Panc1 (cell line): Measurements from ENCODE around the gene CCNL2.

Experiments
- TF ChIP-seq, protein P1 (sequence below), 2 experiments: IDR thresholded peaks; 2 replicates each; pipeline ENCODE4 v1.6.1; 2011 to 2012; ENCODE audit warnings: low read depth in 2 of 2, control low read depth in 1 of 2, low read length in 1 of 2, mild to moderate bottlenecking in 1 of 2, moderate library complexity in 1 of 2; ENCODE audit not compliant: insufficient read depth in 1 of 2
- TF ChIP-seq, protein P2 (sequence below): fragments of 450-650 bp; IDR thresholded peaks from 2 replicates; pipeline ENCODE4 v1.5.1; 2017; ENCODE audit warnings: mild to moderate bottlenecking

DNA sequence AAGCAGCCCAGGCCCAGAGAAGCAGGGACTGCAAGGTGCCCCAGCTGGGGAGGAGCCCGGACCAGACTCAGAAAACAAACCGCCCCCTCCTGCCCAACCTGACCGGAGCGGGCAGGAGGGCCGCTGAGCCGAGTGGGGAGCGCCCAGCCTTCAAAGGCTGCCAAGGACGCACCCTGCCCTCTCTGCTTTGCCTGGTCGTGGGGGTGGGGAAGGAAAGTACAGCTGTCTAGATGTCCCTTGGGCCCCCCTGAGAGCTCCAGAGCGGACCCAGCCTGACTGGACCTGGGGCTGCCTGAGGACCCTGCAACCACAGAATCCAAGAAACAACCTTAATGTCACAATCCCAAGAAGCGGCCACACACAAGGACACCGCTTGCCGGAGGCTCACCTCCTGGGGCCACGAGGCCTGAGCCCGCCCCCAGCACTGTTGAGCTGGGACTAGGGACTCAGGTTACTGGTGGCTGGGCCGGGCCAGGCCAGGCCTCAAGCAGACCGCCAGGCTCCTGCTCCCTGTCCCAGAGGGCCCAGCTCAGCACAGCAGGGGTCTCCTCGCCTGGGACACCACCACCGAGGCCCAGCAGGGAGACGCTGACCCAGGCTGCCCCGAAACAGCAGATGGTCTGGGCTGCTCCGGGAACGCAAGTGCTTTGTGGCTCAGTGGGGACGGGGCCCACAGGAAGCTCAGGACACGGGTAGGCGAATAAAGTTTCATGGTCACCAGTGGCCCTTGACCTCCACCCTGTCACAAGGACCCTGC lies 51.3 kb downstream of the CCNL2 start:
- TF ChIP-seq, protein P1, sequence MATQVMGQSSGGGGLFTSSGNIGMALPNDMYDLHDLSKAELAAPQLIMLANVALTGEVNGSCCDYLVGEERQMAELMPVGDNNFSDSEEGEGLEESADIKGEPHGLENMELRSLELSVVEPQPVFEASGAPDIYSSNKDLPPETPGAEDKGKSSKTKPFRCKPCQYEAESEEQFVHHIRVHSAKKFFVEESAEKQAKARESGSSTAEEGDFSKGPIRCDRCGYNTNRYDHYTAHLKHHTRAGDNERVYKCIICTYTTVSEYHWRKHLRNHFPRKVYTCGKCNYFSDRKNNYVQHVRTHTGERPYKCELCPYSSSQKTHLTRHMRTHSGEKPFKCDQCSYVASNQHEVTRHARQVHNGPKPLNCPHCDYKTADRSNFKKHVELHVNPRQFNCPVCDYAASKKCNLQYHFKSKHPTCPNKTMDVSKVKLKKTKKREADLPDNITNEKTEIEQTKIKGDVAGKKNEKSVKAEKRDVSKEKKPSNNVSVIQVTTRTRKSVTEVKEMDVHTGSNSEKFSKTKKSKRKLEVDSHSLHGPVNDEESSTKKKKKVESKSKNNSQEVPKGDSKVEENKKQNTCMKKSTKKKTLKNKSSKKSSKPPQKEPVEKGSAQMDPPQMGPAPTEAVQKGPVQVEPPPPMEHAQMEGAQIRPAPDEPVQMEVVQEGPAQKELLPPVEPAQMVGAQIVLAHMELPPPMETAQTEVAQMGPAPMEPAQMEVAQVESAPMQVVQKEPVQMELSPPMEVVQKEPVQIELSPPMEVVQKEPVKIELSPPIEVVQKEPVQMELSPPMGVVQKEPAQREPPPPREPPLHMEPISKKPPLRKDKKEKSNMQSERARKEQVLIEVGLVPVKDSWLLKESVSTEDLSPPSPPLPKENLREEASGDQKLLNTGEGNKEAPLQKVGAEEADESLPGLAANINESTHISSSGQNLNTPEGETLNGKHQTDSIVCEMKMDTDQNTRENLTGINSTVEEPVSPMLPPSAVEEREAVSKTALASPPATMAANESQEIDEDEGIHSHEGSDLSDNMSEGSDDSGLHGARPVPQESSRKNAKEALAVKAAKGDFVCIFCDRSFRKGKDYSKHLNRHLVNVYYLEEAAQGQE (IDR thresholded peaks at IDR 0.05; ENCODE audit: insufficient read depth in 1 of 2, low read depth in 2 of 2, low read length in 1 of 2): no peak
- TF ChIP-seq, protein P2, sequence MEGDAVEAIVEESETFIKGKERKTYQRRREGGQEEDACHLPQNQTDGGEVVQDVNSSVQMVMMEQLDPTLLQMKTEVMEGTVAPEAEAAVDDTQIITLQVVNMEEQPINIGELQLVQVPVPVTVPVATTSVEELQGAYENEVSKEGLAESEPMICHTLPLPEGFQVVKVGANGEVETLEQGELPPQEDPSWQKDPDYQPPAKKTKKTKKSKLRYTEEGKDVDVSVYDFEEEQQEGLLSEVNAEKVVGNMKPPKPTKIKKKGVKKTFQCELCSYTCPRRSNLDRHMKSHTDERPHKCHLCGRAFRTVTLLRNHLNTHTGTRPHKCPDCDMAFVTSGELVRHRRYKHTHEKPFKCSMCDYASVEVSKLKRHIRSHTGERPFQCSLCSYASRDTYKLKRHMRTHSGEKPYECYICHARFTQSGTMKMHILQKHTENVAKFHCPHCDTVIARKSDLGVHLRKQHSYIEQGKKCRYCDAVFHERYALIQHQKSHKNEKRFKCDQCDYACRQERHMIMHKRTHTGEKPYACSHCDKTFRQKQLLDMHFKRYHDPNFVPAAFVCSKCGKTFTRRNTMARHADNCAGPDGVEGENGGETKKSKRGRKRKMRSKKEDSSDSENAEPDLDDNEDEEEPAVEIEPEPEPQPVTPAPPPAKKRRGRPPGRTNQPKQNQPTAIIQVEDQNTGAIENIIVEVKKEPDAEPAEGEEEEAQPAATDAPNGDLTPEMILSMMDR: no peak
